Measurements from ENCODE around the gene PPP1R1C.

The PPP1R1C gene

DNA sequence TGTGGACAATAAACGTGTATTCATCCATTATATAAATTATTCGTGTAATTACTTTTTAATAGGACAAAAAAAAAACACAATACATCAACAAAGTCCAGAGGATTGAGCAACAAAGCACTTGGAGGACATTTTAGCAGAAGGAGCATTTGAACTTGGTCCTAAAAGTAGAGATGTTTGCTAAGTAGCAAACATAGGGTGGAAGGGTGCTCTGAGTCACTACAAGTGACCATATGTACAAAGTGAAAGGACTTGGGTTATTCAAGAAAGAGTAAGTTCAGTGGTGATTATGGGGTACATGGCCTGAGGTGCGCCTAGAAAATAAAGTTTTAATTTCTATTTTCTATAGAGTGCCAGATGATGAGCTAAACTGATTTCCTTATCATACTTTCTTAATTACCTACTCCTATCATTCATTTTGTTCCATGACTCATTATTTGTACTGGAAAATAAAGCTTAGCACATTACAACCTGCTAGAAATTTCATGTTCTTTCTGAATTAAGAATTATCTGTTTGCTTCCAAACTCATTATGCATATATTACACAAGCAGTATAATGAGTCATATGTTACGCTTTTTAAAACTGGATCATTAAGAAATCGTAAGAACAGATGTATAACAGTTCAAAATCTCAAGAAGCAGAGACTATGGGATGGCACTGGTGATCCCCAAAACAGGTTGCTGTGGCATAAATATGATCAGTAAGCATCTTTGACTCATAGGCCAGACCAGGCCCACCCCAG, 13.1 kb upstream of the PPP1R1C start:
- DNase-seq: no peak

GRCh38 chr2:181973171-181973783, 12.4 kb upstream of the PPP1R1C start:
- DNase-seq: no peak

GRCh38 chr2:181977661-181978350, 7.8 kb upstream of the PPP1R1C start:
- no peak for DNase-seq

- no peak for DNase-seq
Observed at GRCh38 chr2:181978351-181979150, 7.1 kb upstream of the PPP1R1C start.

DNA sequence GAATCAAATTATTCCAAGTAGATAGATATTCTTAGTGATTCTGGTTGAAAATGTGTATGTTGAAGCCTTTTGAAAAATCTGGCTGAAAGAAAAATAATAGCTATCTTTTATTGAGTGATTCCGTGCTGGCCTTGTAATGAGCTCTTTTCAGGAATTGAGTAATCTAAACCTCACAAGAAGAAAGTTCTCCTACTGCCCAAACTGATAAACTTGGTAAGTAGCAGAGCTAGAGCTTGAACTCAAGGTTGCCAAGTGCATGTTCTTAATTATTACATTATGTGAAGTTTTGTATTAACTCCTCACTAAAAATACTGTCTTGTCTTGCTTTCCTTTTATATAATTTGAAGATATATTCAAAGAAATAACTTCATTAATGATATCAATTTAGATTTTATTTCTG, 1.6 kb upstream of the PPP1R1C start:
- DNase-seq: no peak

- no peak for DNase-seq
Observed at GRCh38 chr2:181984814-181985631, 630 bp upstream of the PPP1R1C start.

GRCh38 chr2:181988154-181988924, 2.7 kb downstream of the PPP1R1C start:
- DNase-seq: no peak

- DNase-seq: no peak
Observed at GRCh38 chr2:181989099-181989498, 3.4 kb downstream of the PPP1R1C start.

DNA sequence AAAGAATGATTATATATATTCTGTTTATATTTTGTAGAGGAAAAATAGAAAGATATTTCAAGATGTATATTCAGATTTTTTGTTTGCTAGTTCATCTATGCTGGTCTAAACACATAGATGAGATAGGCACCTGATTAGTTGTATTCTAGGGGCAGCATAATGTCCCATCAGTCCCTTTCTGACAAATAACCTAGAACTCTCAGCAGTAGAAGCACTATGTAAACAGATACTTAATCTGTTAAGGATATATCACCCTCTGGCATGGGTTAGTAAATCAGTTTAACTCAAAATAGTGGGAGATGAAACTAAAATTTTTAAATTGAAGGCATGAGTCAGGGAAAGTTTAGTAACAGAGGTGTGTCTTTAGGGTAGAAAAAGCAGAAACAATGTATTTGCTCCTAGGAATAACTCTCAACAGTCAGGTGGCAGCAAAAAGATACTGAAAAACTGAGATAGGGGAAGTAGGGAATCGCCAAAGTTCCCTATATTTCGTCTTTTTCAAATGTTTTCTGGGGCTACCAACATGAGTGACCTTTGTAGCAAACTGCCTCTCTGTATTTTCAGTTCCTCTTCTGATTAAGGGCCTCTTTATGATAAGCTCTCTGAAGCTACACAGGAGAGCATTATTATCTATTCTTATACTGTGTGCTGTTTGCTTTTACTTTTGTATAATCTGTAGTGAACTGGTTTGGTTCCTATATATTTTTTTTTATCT, 5.7 kb downstream of the PPP1R1C start:
- no peak for DNase-seq

DNA sequence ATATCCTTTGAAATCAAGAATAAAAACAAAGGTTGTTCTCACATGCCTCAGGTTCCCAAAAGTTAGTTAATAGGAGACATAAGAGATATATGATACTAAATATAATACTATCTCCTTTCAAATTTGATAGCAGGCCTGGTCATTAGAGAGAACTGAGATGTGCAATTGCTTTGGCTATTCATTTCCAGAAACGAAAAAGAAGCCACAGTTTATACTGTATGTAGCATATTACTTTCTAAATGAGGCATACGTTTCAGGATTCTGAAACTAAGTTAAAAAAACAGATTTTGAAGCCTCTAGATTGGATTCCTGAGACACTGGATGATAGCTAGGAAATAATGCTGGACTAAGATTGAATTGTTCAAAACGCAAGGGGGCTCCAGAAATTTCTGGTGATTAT, 7.1 kb downstream of the PPP1R1C start:
- DNase-seq: no peak

DNA sequence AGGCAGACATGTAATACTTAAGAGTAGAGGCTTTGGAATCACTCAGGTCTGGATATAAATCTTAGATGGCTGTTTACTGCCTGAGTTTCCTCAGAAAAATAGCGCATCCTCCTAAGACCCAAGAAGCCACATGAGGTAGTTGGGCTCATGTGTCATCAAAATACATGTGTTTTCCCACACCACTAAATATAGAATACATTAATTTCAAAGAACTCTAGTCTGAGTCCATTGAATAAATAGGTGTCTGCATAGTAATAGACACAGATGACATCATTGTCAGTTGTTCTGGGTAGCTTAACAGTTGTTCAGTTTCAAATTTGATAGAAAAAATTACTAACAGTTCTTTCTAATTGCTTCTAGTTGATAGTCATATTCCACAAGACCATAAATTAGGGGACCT, 9.6 kb downstream of the PPP1R1C start:
- DNase-seq: no peak

DNA sequence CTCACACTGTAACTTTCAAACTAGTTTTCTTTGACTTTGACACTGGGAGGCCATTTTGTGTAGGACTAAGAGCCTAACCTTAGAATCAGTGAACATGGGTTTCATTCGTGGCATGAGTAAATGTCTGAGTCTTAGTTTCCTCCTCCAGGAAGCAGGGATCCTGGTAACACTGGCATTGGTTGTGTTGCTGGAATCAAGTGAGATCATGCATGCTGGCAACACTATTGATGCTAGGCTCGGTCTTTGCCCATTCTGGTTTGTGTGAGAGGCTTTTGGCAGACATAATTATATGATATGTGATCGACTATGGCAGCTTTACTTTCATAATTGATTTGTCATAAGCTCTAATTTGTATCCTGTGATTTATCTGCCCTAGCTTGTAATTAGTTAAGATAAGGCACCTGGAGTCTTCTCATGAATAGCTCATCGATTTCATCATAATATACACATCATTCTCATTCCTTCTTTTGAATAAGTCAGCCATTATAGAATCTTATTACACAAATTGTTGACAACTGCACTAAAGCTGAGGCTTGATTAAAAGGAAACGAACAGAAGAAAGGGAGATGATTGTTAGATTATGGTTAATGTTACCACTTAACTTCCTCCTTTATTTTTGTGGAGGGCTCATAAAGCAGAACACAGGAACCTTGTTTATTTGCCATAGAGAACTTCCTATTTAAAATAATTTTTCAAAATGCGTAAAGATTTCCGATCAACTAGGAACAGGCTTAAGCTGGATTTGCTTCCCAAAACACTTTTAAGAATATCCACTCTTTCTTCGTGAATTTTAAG, 12.6 kb downstream of the PPP1R1C start:
- no peak for DNase-seq

GRCh38 chr2:181998891-181999654, 13.4 kb downstream of the PPP1R1C start:
- DNase-seq: no peak

DNA sequence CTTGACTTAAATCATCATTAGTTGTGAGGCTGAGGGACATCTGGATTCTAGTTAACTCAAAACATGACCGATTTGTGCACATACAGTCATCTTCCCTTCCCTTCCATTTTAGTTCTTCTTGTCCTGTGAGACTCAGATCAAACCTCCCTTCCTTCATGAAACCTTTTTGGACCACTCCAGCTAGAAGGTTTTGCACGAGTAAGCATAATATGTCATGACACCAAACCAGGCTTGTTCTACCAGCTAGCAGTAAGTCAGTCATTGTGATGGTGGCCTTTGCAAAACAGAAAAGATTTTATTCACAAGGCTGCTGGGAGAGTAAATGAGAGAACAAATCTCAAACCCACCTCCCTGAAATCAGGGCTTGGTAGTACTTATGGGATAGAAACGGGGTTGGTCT, 14.3 kb downstream of the PPP1R1C start:
- DNase-seq: no peak

DNA sequence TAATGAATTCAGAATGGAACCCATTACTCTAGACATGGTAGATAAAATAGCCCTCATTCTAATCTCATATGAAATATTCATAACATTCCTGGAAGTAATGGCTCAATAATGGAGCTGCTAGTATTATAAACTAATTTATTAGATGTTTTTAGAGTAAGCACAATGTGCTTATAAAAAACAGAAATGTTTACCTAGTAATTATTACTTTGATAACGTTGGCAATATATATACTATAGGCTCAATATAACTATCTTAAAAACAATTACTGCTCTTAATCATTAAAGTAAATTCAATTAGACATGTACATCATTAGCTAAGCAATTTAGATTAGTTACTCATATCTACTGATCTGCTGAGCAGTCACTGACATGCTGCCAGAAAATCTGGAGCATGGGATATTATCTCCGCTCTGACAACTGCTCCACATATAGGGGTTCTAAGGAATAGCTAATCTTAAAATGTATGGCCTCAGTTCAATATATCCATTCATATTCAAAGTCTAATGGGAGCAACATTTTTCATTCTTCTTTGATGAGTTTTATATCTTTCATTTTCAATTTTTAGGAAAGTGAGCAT, 19.4 kb downstream of the PPP1R1C start:
- DNase-seq: no peak

DNA sequence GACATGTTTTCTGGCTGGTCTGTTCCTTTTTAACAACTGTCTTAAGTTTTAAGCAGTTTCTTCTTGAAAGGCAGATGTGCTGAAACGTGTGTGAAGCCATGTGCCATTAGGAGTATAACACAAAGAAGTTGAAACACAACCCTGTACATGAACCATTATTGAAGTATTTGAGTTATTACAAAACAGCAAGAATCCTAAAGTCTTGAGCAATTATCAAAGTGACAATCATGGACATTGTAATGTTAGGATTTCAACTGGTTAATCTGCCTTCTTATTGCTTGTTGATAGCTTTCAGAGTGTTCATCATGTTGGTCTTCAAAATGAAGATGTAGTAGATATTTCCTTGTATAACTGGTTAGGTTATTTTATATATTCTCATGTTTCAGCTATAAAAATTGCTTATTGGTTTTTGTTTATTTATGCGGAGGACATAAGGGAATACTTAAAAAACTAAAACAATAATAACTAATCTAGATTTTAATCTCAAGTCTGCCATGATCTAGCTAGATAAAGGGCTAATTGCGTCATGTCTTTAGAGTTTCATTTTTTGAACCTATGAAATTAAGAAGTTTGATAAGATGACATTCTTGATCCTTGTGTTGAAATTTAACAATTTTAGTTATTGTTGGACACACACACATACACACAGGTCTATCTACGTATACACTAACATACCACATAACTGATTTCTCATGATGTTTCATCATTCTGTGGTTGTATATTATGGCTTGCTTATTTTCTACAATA, 21.1 kb downstream of the PPP1R1C start:
- DNase-seq: no peak

DNA sequence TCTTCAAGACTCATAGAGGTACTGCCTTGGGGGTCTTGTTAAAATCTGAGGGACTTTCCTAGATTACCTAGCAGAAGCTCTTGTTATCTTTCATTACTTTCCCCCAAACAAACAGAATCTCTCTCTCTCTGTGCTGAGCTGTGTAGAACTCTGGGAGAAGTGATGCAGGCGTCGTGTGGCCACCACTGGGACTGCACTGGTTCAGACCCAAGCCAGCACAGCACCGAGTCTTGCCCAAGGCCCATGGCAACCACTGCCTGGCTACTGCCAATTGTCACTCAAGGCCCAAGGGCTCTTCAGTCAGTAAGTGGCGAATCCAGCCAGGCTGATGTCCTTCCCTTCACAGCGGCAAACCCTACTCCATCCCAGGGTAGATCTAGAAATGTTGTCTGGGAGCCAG, 28.6 kb downstream of the PPP1R1C start:
- DNase-seq: no peak
